Inflammatory macrophage treated with lipopolysaccharide for 4 hours (primary cell): Measurements from ENCODE around the gene CELF5.

ENCODE experiments used
- DNase-seq: peaks from one replicate; pipeline ENCODE4 v3.0.0-alpha.2; 2020

CELF5 gene

GRCh38 chr19:3224346-3225168, at the start of gene CELF5:
TSS of gene CELF5 (plus strand) at chr19:3224661. CDS start at chr19:3224740, 79 bp downstream.
- peak; percentile 17 for DNase-seq

GRCh38 chr19:3175781-3176714, 48.4 kb upstream of the CELF5 start:
- DNase-seq = no peak

- peak; percentile 46 for DNase-seq
Measured at GRCh38 chr19:3176715-3177501, 47.6 kb upstream of the CELF5 start.

GRCh38 chr19:3178377-3178972, 46.0 kb upstream of the CELF5 start, which contains the start of gene S1PR4:
TSS of gene S1PR4 (plus strand) at chr19:3178769. CDS start at chr19:3178793, 24 bp downstream.
- DNase-seq = peak; percentile 25

DNA sequence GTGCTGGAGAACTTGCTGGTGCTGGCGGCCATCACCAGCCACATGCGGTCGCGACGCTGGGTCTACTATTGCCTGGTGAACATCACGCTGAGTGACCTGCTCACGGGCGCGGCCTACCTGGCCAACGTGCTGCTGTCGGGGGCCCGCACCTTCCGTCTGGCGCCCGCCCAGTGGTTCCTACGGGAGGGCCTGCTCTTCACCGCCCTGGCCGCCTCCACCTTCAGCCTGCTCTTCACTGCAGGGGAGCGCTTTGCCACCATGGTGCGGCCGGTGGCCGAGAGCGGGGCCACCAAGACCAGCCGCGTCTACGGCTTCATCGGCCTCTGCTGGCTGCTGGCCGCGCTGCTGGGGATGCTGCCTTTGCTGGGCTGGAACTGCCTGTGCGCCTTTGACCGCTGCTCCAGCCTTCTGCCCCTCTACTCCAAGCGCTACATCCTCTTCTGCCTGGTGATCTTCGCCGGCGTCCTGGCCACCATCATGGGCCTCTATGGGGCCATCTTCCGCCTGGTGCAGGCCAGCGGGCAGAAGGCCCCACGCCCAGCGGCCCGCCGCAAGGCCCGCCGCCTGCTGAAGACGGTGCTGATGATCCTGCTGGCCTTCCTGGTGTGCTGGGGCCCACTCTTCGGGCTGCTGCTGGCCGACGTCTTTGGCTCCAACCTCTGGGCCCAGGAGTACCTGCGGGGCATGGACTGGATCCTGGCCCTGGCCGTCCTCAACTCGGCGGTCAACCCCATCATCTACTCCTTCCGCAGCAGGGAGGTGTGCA, 45.3 kb upstream of the CELF5 start:
- peak; percentile 47 for DNase-seq

GRCh38 chr19:3179739-3180293, 44.6 kb upstream of the CELF5 start:
- peak; percentile 18 for DNase-seq

- no peak for DNase-seq
Measured at GRCh38 chr19:3183721-3184641, 40.5 kb upstream of the CELF5 start.

GRCh38 chr19:3184847-3185460, 39.5 kb upstream of the CELF5 start:
- DNase-seq = no peak

DNA sequence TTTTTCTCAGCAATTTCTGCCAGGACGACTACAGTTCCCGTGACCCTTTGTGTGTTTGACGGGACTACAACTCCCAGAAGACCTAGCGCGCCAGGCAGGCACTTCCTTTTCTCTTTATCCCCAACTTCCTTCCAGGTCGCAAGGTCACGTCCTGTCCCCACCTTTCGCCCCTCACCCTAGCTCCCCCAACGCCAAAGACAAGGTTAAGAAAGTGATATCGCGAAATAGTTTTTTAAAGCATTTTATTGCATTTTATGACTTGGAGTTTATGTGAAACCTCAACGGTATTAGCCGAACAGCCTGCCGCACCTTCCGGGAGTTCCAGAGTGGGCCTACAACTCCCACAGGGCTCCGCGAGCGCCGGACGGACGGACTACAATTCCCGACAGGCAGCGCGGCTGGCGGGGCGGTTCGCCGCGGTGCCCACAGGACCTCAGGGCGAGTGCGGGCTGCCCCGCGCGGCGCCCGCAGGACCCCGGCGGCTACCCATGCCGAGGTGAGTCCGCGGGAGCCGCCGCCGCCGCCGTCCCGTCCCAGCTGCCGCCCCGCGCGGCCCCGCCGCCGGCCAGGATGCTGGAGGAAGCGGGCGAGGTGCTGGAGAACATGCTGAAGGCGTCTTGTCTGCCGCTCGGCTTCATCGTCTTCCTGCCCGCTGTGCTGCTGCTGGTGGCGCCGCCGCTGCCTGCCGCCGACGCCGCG, 38.9 kb upstream of the CELF5 start, which contains the start of gene NCLN:
Gene NCLN (plus strand): TSS at position 470 of the 699 bp plus-strand sequence. CDS start 101 bp downstream, at position 571.
- peak; percentile 94 for DNase-seq

GRCh38 chr19:3186160-3186688, 38.2 kb upstream of the CELF5 start:
- peak; percentile 15 for DNase-seq

GRCh38 chr19:3186891-3187661, 37.4 kb upstream of the CELF5 start:
- DNase-seq = peak; percentile 30

DNA sequence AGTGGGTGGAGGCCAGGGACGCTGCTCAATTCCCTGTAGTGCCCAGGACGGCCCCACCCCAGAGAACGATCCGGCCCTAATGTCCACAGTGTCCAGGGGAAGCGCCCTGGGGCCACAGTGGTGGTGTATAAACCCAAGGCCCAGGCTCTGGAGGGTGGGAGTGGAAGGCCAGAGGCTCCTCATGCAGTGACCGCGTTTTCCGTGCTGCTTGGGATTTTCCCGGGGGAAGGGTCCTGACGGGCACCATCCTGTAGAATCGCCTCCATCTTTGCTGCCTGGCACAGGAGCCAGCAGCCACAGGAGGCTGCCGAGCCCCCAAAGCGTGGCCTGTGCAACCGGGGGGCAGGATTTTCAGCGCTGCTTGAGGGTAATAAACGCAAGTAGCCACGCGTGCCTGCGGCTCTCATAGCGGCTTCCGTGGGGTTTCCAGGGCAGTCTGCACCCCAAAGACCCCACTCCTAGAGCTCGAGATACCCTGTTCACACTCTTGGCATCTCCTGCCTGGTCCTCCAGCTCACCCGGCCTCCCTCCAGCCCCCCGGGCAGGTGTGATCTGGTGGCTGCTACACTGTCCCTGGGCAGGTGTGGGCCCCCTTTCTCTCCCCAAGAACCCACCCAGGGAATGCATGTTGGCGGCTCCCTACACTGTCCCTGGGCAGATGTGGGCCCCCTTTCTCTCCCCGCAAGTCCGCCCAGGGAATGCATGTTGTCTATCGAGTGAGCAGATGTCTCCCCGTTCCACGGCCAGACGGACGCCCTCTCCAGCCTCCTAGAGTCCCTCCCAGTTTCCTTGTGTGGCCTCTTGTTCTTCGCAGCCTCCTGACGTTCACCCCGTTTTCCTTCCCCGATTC, 36.6 kb upstream of the CELF5 start:
- no peak for DNase-seq

GRCh38 chr19:3188627-3189596, 35.5 kb upstream of the CELF5 start:
- DNase-seq = no peak

- DNase-seq = no peak
Measured at GRCh38 chr19:3189702-3190469, 34.6 kb upstream of the CELF5 start.

- DNase-seq = no peak
Measured at GRCh38 chr19:3190470-3190770, 34.0 kb upstream of the CELF5 start.
